OCI-LY3 (cell line): ENCODE measurements around the gene RNF123.

Experiments used
- EZH2phosphoT487 ChIP-seq: fragments of 200-600 bp; shearing (Covaris generic); IDR thresholded peaks from 2 replicates; pipeline ENCODE4 v1.6.1; 2018; ENCODE audit warnings: antibody characterized with exemption, mixed run types, low read depth
- TF ChIP-seq, protein P1 (sequence below): fragments of 200-600, 300-600 bp; sonication (generic); IDR thresholded peaks from 2 replicates; pipeline ENCODE4 v1.5.1; 2014; ENCODE audit warnings: antibody characterized with exemption, low read length, low read depth

DNA sequence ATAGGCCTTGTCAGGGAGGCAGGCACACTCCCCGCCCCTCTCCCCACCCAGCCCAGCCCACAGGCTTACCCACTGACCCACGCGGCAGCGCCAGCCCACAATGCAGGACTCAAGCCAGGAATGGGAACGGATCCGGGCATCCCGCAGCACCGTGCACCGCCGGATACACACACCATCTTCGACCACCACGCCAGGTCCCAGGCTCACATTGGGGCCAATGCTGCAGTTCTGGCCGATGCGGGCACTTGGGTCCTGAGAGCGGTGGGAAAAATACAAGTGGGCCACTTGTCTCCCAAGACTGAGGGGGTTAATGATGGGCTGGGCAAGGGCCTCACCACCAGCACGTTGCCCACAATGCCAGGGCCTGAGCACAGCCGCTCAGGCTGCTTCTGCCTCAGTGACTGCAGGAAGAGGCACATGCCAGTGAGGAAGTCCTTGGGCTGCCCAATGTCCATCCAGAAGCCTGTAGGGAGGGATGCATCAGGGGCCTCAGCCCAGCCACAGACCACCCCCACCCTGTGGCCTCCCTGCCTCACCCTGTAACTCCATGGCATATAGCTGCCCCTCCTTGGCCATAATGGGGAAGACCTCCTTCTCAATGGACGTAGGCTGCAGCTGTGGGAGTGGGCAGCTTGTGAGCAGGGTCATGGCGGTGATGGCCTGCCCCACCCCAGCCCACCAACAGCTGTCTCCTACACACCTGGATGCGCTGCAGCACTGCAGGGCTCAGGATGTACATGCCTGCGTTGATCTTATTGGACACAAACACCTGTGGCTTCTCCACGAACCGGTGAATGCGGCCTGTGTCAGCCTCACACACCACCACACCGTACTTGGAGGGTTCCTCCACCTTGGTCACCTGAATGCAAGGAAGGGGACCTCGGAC is 32.8 kb downstream of the RNF123 start:
- TF ChIP-seq, protein P1, sequence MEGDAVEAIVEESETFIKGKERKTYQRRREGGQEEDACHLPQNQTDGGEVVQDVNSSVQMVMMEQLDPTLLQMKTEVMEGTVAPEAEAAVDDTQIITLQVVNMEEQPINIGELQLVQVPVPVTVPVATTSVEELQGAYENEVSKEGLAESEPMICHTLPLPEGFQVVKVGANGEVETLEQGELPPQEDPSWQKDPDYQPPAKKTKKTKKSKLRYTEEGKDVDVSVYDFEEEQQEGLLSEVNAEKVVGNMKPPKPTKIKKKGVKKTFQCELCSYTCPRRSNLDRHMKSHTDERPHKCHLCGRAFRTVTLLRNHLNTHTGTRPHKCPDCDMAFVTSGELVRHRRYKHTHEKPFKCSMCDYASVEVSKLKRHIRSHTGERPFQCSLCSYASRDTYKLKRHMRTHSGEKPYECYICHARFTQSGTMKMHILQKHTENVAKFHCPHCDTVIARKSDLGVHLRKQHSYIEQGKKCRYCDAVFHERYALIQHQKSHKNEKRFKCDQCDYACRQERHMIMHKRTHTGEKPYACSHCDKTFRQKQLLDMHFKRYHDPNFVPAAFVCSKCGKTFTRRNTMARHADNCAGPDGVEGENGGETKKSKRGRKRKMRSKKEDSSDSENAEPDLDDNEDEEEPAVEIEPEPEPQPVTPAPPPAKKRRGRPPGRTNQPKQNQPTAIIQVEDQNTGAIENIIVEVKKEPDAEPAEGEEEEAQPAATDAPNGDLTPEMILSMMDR: no peak
- TF ChIP-seq EZH2phosphoT487: no peak
